ENCODE data around the gene BIRC3. TPM values are rescaled to one million over a fixed set of nuclear protein-coding genes. Genes with fewer than 3 reads are reported as not detected.
A peak's percentile ranks its signal among the peaks of the same experiment; 100 is the strongest.

Gene BIRC3
- total RNA-seq, 1 donor from 2014 or later, result 1.0 TPM

- Mint-ChIP-seq H3K4me3 (ENCODE audit: unreplicated experiment) (no peak overlapping the region), H3K27ac (ENCODE audit: unreplicated experiment) (no peak overlapping the region), H3K9me3 (ENCODE audit: unreplicated experiment) (no peaks in the 10 kb centered on the region), H3K27me3 (ENCODE audit: unreplicated experiment) (no peaks in the 10 kb centered on the region), H3K4me1 (ENCODE audit: unreplicated experiment) (peaks cover 55% of the 10 kb centered on the region), H3K36me3 (ENCODE audit: unreplicated experiment) (no peaks in the 10 kb centered on the region)
- DNase-seq (ENCODE audit: extremely low spot score, unreplicated experiment), result no peak
- TF ChIP-seq, protein P1, sequence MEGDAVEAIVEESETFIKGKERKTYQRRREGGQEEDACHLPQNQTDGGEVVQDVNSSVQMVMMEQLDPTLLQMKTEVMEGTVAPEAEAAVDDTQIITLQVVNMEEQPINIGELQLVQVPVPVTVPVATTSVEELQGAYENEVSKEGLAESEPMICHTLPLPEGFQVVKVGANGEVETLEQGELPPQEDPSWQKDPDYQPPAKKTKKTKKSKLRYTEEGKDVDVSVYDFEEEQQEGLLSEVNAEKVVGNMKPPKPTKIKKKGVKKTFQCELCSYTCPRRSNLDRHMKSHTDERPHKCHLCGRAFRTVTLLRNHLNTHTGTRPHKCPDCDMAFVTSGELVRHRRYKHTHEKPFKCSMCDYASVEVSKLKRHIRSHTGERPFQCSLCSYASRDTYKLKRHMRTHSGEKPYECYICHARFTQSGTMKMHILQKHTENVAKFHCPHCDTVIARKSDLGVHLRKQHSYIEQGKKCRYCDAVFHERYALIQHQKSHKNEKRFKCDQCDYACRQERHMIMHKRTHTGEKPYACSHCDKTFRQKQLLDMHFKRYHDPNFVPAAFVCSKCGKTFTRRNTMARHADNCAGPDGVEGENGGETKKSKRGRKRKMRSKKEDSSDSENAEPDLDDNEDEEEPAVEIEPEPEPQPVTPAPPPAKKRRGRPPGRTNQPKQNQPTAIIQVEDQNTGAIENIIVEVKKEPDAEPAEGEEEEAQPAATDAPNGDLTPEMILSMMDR (IDR thresholded peaks at IDR 0.05), result no peak
Observed at GRCh38 chr11:102318469-102318868, 1.2 kb downstream of the BIRC3 start.

- TF ChIP-seq, protein P1 (IDR thresholded peaks at IDR 0.05), result no peak
- Mint-ChIP-seq H3K36me3 (ENCODE audit: unreplicated experiment) (no peaks in the 10 kb centered on the region), H3K4me3 (ENCODE audit: unreplicated experiment) (no peak overlapping the region), H3K27me3 (ENCODE audit: unreplicated experiment) (no peaks in the 10 kb centered on the region), H3K4me1 (ENCODE audit: unreplicated experiment) (peaks cover 58% of the 10 kb centered on the region), H3K9me3 (ENCODE audit: unreplicated experiment) (no peaks in the 10 kb centered on the region), H3K27ac (ENCODE audit: unreplicated experiment) (no peak overlapping the region)
- DNase-seq (ENCODE audit: extremely low spot score, unreplicated experiment), result no peak
Observed at GRCh38 chr11:102319544-102319943, 2.3 kb downstream of the BIRC3 start.

- TF ChIP-seq, protein P1 (IDR thresholded peaks at IDR 0.05), result no peak
- H3K36me3 Mint-ChIP-seq (ENCODE audit: unreplicated experiment), result no peaks in the 10 kb centered on the region
- H3K9me3 Mint-ChIP-seq (ENCODE audit: unreplicated experiment), result no peaks in the 10 kb centered on the region
- no peak overlapping the region for H3K4me3 Mint-ChIP-seq (ENCODE audit: unreplicated experiment)
- DNase-seq (ENCODE audit: extremely low spot score, unreplicated experiment), result no peak
- H3K27me3 Mint-ChIP-seq (ENCODE audit: unreplicated experiment), result no peaks in the 10 kb centered on the region
- H3K4me1 Mint-ChIP-seq (ENCODE audit: unreplicated experiment), result peaks cover 59% of the 10 kb centered on the region
- peak overlapping the region; percentile 78 for H3K27ac Mint-ChIP-seq (ENCODE audit: unreplicated experiment)
Observed at GRCh38 chr11:102320188-102320587, 2.9 kb downstream of the BIRC3 start.

DNA sequence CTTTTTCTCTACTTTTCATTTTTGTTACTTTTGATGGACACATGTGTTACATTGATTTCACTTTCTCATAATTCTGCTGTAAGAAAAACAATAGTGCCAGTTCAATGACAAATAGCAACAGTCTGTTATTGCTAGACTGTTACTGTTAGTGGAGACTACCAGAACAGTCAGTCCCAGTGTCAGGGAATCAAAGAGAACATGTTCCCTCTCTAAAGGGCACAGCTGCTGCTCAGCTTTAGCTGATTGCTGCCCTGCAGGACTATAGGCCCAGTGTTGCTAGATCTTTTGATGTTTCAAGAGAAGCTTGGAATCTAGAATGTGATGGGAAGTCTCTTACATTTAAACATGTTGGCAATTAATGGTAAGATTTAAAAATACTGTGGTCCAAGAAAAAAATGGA lies 3.4 kb downstream of the BIRC3 start:
- Mint-ChIP-seq H3K4me1 (ENCODE audit: unreplicated experiment) (peaks cover 59% of the 10 kb centered on the region), H3K27ac (ENCODE audit: unreplicated experiment) (peak overlapping the region; percentile 78), H3K4me3 (ENCODE audit: unreplicated experiment) (no peak overlapping the region), H3K36me3 (ENCODE audit: unreplicated experiment) (no peaks in the 10 kb centered on the region), H3K9me3 (ENCODE audit: unreplicated experiment) (no peaks in the 10 kb centered on the region), H3K27me3 (ENCODE audit: unreplicated experiment) (no peaks in the 10 kb centered on the region)
- TF ChIP-seq, protein P1 (IDR thresholded peaks at IDR 0.05), result no peak
- DNase-seq (ENCODE audit: extremely low spot score, unreplicated experiment), result no peak

DNA sequence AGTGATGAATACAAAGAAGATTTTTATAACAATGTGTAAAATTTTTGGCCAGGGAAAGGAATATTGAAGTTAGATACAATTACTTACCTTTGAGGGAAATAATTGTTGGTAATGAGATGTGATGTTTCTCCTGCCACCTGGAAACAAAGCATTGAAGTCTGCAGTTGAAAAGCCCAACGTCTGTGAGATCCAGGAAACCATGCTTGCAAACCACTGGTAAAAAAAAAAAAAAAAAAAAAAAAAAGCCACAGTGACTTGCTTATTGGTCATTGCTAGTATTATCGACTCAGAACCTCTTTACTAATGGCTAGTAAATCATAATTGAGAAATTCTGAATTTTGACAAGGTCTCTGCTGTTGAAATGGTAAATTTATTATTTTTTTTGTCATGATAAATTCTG lies 5.3 kb downstream of the BIRC3 start:
- TF ChIP-seq, protein P1 (IDR thresholded peaks at IDR 0.05), result no peak

More for the DNA sequence above, 5.3 kb downstream of the BIRC3 start:
- DNase-seq (ENCODE audit: extremely low spot score, unreplicated experiment), result no peak
- H3K27me3 Mint-ChIP-seq (ENCODE audit: unreplicated experiment), result no peaks in the 10 kb centered on the region
- H3K4me1 Mint-ChIP-seq (ENCODE audit: unreplicated experiment), result peaks cover 41% of the 10 kb centered on the region
- H3K27ac Mint-ChIP-seq (ENCODE audit: unreplicated experiment), result no peak overlapping the region
- no peaks in the 10 kb centered on the region for H3K9me3 Mint-ChIP-seq (ENCODE audit: unreplicated experiment)
- H3K36me3 Mint-ChIP-seq (ENCODE audit: unreplicated experiment), result no peaks in the 10 kb centered on the region
- no peak overlapping the region for H3K4me3 Mint-ChIP-seq (ENCODE audit: unreplicated experiment)
